Stimulated activated naive CD4-positive, alpha-beta T cell (primary cell): ENCODE measurements around the gene CIPC.

ENCODE experiments used
- DNase-seq, 6 experiments: peaks; one replicate each; lab custom pipeline; 2025; lab: John Stamatoyannopoulos, UW

Gene CIPC

GRCh38 chr14:77069551-77069950 lies 28.5 kb upstream of the CIPC start:
- DNase-seq, result no peak

- no peak for DNase-seq
Observed at GRCh38 chr14:77071938-77072388, 26.1 kb upstream of the CIPC start.

- no peak for DNase-seq
Observed at GRCh38 chr14:77074969-77075368, 23.1 kb upstream of the CIPC start.

- DNase-seq, result no peak
Observed at GRCh38 chr14:77076113-77076631, 21.9 kb upstream of the CIPC start.

GRCh38 chr14:77077040-77077439 lies 21.0 kb upstream of the CIPC start:
- no peak for DNase-seq

- DNase-seq, result no peak
Observed at GRCh38 chr14:77082356-77082755, 15.7 kb upstream of the CIPC start.

- DNase-seq, result no peak
Observed at GRCh38 chr14:77083082-77083481, 15.0 kb upstream of the CIPC start.

GRCh38 chr14:77084985-77085384 lies 13.1 kb upstream of the CIPC start:
- DNase-seq, result no peak

GRCh38 chr14:77085538-77085937 lies 12.5 kb upstream of the CIPC start:
- no peak for DNase-seq

GRCh38 chr14:77086017-77086727 lies 11.9 kb upstream of the CIPC start:
- DNase-seq, result peak in 2 of 6 experiments; percentile 16 to 47

GRCh38 chr14:77086951-77087350 lies 11.1 kb upstream of the CIPC start:
- DNase-seq, result no peak

- no peak for DNase-seq
Observed at GRCh38 chr14:77087631-77088030, 10.4 kb upstream of the CIPC start.

GRCh38 chr14:77088219-77088618 lies 9.8 kb upstream of the CIPC start:
- no peak for DNase-seq

- DNase-seq, result no peak
Observed at GRCh38 chr14:77088645-77089044, 9.4 kb upstream of the CIPC start.

GRCh38 chr14:77091518-77091917 lies 6.5 kb upstream of the CIPC start:
- no peak for DNase-seq

GRCh38 chr14:77092676-77093075 lies 5.4 kb upstream of the CIPC start:
- no peak for DNase-seq

- peak; percentile 25 to 72 (median 60) for DNase-seq
Observed at GRCh38 chr14:77094672-77095284, 3.3 kb upstream of the CIPC start.

- no peak for DNase-seq
Observed at GRCh38 chr14:77097006-77097699, 905 bp upstream of the CIPC start.

GRCh38 chr14:77098529-77099353 lies 683 bp downstream of the CIPC start:
- DNase-seq, result peak in 4 of 6 experiments; percentile 34 to 59 (median 38)

GRCh38 chr14:77099425-77100167 lies 1.5 kb downstream of the CIPC start:
- DNase-seq, result no peak

- no peak for DNase-seq
Observed at GRCh38 chr14:77100961-77101360, 2.9 kb downstream of the CIPC start.
